HCEC 1CT (cell line): ENCODE results near the gene RAB27A.
"Not testable (repeated sequence)": the region's sequence is repeated elsewhere in the genome, so short reads cannot be mapped to it uniquely, and the experiment has no call there.

Experiments used
- DNase-seq: peaks from one replicate; pipeline ENCODE4 v3.0.0-alpha.2; 2017

Gene RAB27A

GRCh38 chr15:55281517-55282228 lies 7.9 kb downstream of the RAB27A start:
- peak; percentile 3 for DNase-seq

GRCh38 chr15:55280589-55280988 lies 9.0 kb downstream of the RAB27A start:
- peak; percentile 36 for DNase-seq

- peak; percentile 96 for DNase-seq
These were observed 9.8 kb downstream of the RAB27A start for GRCh38 chr15:55279746-55280351.

- no peak for DNase-seq
These were observed 10.4 kb downstream of the RAB27A start for GRCh38 chr15:55279100-55279745.

- DNase-seq, result no peak
These were observed 11.9 kb downstream of the RAB27A start for GRCh38 chr15:55277715-55278114.

- DNase-seq, result no peak
These were observed 12.5 kb downstream of the RAB27A start for GRCh38 chr15:55277116-55277564.

GRCh38 chr15:55276324-55276723 lies 13.3 kb downstream of the RAB27A start:
- DNase-seq, result no peak

- no peak for DNase-seq
These were observed 19.3 kb downstream of the RAB27A start for GRCh38 chr15:55270291-55270690.

GRCh38 chr15:55268176-55268695 lies 21.4 kb downstream of the RAB27A start:
- no peak for DNase-seq

- DNase-seq, result no peak
These were observed 22.0 kb downstream of the RAB27A start for GRCh38 chr15:55267401-55268175.

- no peak for DNase-seq
These were observed 23.1 kb downstream of the RAB27A start for GRCh38 chr15:55266547-55266946.

GRCh38 chr15:55260562-55261131 lies 29.0 kb downstream of the RAB27A start:
- DNase-seq, result no peak

GRCh38 chr15:55257938-55258337 lies 31.7 kb downstream of the RAB27A start:
- no peak for DNase-seq

- no peak for DNase-seq
These were observed 32.5 kb downstream of the RAB27A start for GRCh38 chr15:55257012-55257670.

GRCh38 chr15:55256281-55257011 lies 33.2 kb downstream of the RAB27A start:
- DNase-seq, result peak; percentile 53

- no peak for DNase-seq
These were observed 33.9 kb downstream of the RAB27A start for GRCh38 chr15:55255714-55256113.

- no peak for DNase-seq
These were observed 34.5 kb downstream of the RAB27A start for GRCh38 chr15:55254916-55255679.

GRCh38 chr15:55253580-55253979 lies 36.0 kb downstream of the RAB27A start:
- peak; percentile 90 for DNase-seq

GRCh38 chr15:55252201-55252600 lies 37.4 kb downstream of the RAB27A start:
- not testable (repeated sequence) for DNase-seq

GRCh38 chr15:55250941-55251340 lies 38.7 kb downstream of the RAB27A start:
- DNase-seq, result no peak

GRCh38 chr15:55250392-55250791 lies 39.2 kb downstream of the RAB27A start:
- peak; percentile 91 for DNase-seq
